ENCODE results near the gene ZFP36L2. TPM values are rescaled to one million over a fixed set of nuclear protein-coding genes. Genes with fewer than 3 reads are reported as not detected.

The ZFP36L2 gene
- total and polyA plus RNA-seq, 2 donors (not counting 3 experiments of a cell fraction or from before 2014, with no cell fraction given) = 14.5 to 75.9 TPM

GRCh38 chr2:43199492-43200488 lies 26.6 kb downstream of the ZFP36L2 start:
- no peaks in the 10 kb centered on the region for H3K79me2 ChIP-seq (ENCODE audit: control insufficient read depth, insufficient read depth, low read length)
- FAIRE-seq (no peak), DNase-seq (ENCODE audit: low read depth, low spot score) (no peak)
- no TSS peak for BruUV-seq (replicated peaks)
- H3K27ac ChIP-seq (ENCODE audit: insufficient read depth, low read depth, low read length) = no peak overlapping the region
- intact Hi-C loops (cut with micrococcal nuclease) (no loop called here), dilution Hi-C loops (cut with MboI; ENCODE audit: extremely low pct_ligation_motif_present, low sequenced_read_pairs) (no loop called here)
- ChIA-PET POLR2A (no interaction called here), CTCF (interaction anchor here (0.6 to 1.1 kb wide), 3 partner anchors 18 to 69 kb away, joined by 3 read pairs; no protein-coding TSS in a partner anchor)
- no peak overlapping the region for H3K4me2 ChIP-seq (ENCODE audit: insufficient read depth, low read length)
- no peaks in the 10 kb centered on the region for H3K9me1 ChIP-seq (replicated peaks; ENCODE audit: control insufficient read depth, extremely low read depth, insufficient read depth, low read length)
- no peak overlapping the region for H2AFZ ChIP-seq (ENCODE audit: low read depth, low read length)
- H3K4me3 ChIP-seq (replicated peaks in 1 of 3; ENCODE audit: insufficient read depth in 1 of 3, low read depth in 1 of 3, low read length in 3 of 3) = no peak overlapping the region
- no peaks in the 10 kb centered on the region for H3K36me3 ChIP-seq (ENCODE audit: control insufficient read depth in 2 of 2, extremely low read depth in 1 of 2, insufficient read depth in 2 of 2, low read length in 2 of 2)
- H3K27me3 ChIP-seq (ENCODE audit: control insufficient read depth in 2 of 2, insufficient read depth in 2 of 2, low read length in 2 of 2) = no peaks in the 10 kb centered on the region
- H3K9me3 ChIP-seq (replicated peaks; ENCODE audit: control insufficient read depth, insufficient read depth, low read length) = no peaks in the 10 kb centered on the region
- no peaks in the 10 kb centered on the region for H3K4me1 ChIP-seq (ENCODE audit: control insufficient read depth, extremely low read depth, insufficient read depth, low read length)
- no peak for TF ChIP-seq POLR2A (IDR thresholded peaks at IDR 0.05; ENCODE audit: low read depth, low read length)
- TF ChIP-seq MAX (IDR thresholded peaks at IDR 0.05; ENCODE audit: insufficient read depth, insufficient read length) = no peak
- no peak for TF ChIP-seq FOS (IDR thresholded peaks at IDR 0.05; ENCODE audit: borderline replicate concordance, insufficient read depth, low read length)
- TF ChIP-seq MYC (IDR thresholded peaks at IDR 0.05; ENCODE audit: low read depth, low read length) = no peak
- no peak for TF ChIP-seq EZH2 (IDR thresholded peaks at IDR 0.05; ENCODE audit: borderline replicate concordance, low read depth, low read length, severe bottlenecking)
- TF ChIP-seq JUN (IDR thresholded peaks at IDR 0.05; ENCODE audit: borderline replicate concordance, insufficient read depth, insufficient read length, low read depth) = no peak
- no peak for TF ChIP-seq POLR2AphosphoS5 (IDR thresholded peaks at IDR 0.05; ENCODE audit: insufficient read depth, low read depth, low read length)
- TF ChIP-seq CTCF (IDR thresholded peaks at IDR 0.05; ENCODE audit: extremely low read depth in 1 of 2, insufficient read depth in 1 of 2, low read depth in 1 of 2, low read length in 2 of 2) = no peak
- TF ChIP-seq GATA2 (IDR thresholded peaks at IDR 0.05; ENCODE audit: insufficient read depth, insufficient read length, low read depth, low read length) = no peak
- no peak overlapping the region for H3K9ac ChIP-seq (replicated peaks; ENCODE audit: extremely low read depth, insufficient read depth, low read length)
- H4K20me1 ChIP-seq (replicated peaks; ENCODE audit: control insufficient read depth, extremely low read depth, insufficient read depth, low read length) = no peaks in the 10 kb centered on the region
